Panc1 (cell line): Measurements from ENCODE around the gene PSMB2.

Experiments
- CTCF ChIP-seq: fragments of 450-650 bp; IDR thresholded peaks from 2 replicates; pipeline ENCODE4 v1.5.1; 2017; ENCODE audit warnings: mild to moderate bottlenecking
- POLR2AphosphoS5 ChIP-seq: IDR thresholded peaks from 2 replicates; pipeline ENCODE4 v1.6.1; 2012; ENCODE audit warnings: mild to moderate bottlenecking, low read depth, low read length, moderate library complexity
- SIN3A ChIP-seq: IDR thresholded peaks from 2 replicates; pipeline ENCODE4 v1.6.1; 2012; ENCODE audit warnings: low read depth, mild to moderate bottlenecking, low read length, moderate library complexity, borderline replicate concordance; ENCODE audit not compliant: insufficient read depth

DNA sequence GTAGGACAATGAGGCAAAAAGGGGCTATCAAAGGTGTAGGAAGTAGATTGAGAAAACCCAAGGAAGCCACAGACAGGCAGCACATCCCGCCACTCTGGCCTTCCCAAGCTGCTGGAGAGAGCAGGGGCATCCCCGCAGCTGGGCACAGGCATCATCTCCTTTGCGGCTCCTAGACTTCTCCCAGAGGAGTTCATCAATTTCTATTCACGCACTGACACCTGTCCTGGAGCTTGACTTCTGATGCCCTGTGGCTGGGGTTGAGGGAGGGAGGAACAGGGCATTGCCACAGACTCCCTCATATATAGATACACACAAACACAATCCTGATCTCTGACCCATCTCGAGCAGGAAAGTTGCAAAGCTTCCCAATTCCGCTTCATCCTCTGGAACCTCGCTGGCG lies 70.1 kb downstream of the PSMB2 start:
- TF ChIP-seq CTCF (no peak), POLR2AphosphoS5 (no peak), SIN3A (no peak)
